GM23338 (cell line): ENCODE data around the gene NAA16. TPM values are rescaled to one million over a fixed set of nuclear protein-coding genes. Genes with fewer than 3 reads are reported as not detected.

Source experiments
- ATAC-seq: fragments of 200-7000 bp; cut with Tn5 transposase; 3 replicates; pipeline ENCODE4 v1.9.1; 2020
- DNase-seq: peaks from one replicate; pipeline ENCODE4 v3.0.0-alpha.2; 2015; ENCODE audit warnings: low spot score
- H2AFZ ChIP-seq: fragments of 200-600 bp; sonication (generic); 2 replicates; pipeline ENCODE4 v1.8.0; 2016; ENCODE audit warnings: antibody characterized with exemption, mild to moderate bottlenecking, moderate library complexity
- H3F3A ChIP-seq: fragments of 200-600 bp; sonication (generic); replicated peaks from 2 replicates; pipeline ENCODE4 v1.8.0; 2017; ENCODE audit warnings: antibody characterized with exemption, mixed run types, low read depth
- H3K27ac ChIP-seq: fragments of 200-600 bp; sonication (generic); 2 replicates; pipeline ENCODE4 v1.6.1; 2016; ENCODE audit warnings: low read depth
- H3K27me3 ChIP-seq: fragments of 200-600 bp; sonication (generic); 2 replicates; pipeline ENCODE4 v1.8.0; 2016; ENCODE audit warnings: mild to moderate bottlenecking, mixed run types, moderate library complexity; ENCODE audit not compliant: insufficient read depth
- H3K36me3 ChIP-seq: fragments of 200-600 bp; sonication (generic); 2 replicates; pipeline ENCODE4 v1.8.0; 2016; ENCODE audit warnings: mild to moderate bottlenecking; ENCODE audit not compliant: insufficient read depth
- H3K4me1 ChIP-seq: fragments of 200-600 bp; sonication (generic); 2 replicates; pipeline ENCODE4 v1.8.0; 2016; ENCODE audit warnings: mild to moderate bottlenecking, moderate library complexity; ENCODE audit not compliant: insufficient read depth
- H3K4me2 ChIP-seq: fragments of 200-600 bp; sonication (generic); 2 replicates; pipeline ENCODE4 v1.7.1; 2017; ENCODE audit warnings: mixed run types
- H3K4me3 ChIP-seq: fragments of 200-600 bp; sonication (generic); 2 replicates; pipeline ENCODE4 v1.6.1; 2016; ENCODE audit warnings: mixed run types
- H3K79me2 ChIP-seq: fragments of 200-600 bp; sonication (generic); replicated peaks from 2 replicates; pipeline ENCODE4 v1.8.0; 2017; ENCODE audit warnings: mild to moderate bottlenecking; ENCODE audit not compliant: insufficient read depth
- H3K9me2 ChIP-seq: fragments of 200-600 bp; sonication (generic); 2 replicates; pipeline ENCODE4 v1.8.0; 2017; ENCODE audit not compliant: insufficient read depth
- H4K20me1 ChIP-seq: fragments of 200-600 bp; sonication (generic); replicated peaks from 2 replicates; pipeline ENCODE4 v1.8.0; 2017; ENCODE audit warnings: mild to moderate bottlenecking; ENCODE audit not compliant: insufficient read depth
- H3K27ac Mint-ChIP-seq: 2 replicates; pipeline ENCODE4 v1.8.0; 2020; ENCODE audit warnings: inconsistent platforms, mild to moderate bottlenecking, moderate library complexity, mixed read lengths
- H3K27me3 Mint-ChIP-seq: 3 replicates; pipeline ENCODE4 v1.8.0; 2022; ENCODE audit warnings: low read depth, mild to moderate bottlenecking, moderate library complexity, mixed read lengths, inconsistent platforms; ENCODE audit not compliant: insufficient read depth, poor library complexity
- H3K36me3 Mint-ChIP-seq: 3 replicates; pipeline ENCODE4 v1.8.0; 2021; ENCODE audit warnings: low read depth, mild to moderate bottlenecking, inconsistent platforms, moderate library complexity, mixed read lengths
- H3K4me1 Mint-ChIP-seq: 3 replicates; pipeline ENCODE4 v1.8.0; 2020; ENCODE audit warnings: mild to moderate bottlenecking, inconsistent platforms, mixed read lengths
- H3K4me3 Mint-ChIP-seq: 3 replicates; pipeline ENCODE4 v1.8.0; 2021; ENCODE audit warnings: moderate library complexity, mild to moderate bottlenecking, inconsistent platforms, mixed read lengths
- H3K9me3 Mint-ChIP-seq: 3 replicates; pipeline ENCODE4 v1.8.0; 2020; ENCODE audit warnings: moderate library complexity, mild to moderate bottlenecking, inconsistent platforms, mixed read lengths
- CREB1 ChIP-seq: fragments of 250-450 bp; sonication (Bioruptor Pico); IDR thresholded peaks from 2 replicates; pipeline ENCODE4 v1.5.0; 2020; ENCODE audit warnings: low read depth, mild to moderate bottlenecking, moderate library complexity
- EZH2 ChIP-seq: fragments of 200-600 bp; sonication (generic); IDR thresholded peaks from one replicate; pipeline ENCODE4 v1.8.0; 2017; ENCODE audit warnings: antibody characterized with exemption, mild to moderate bottlenecking, low read depth; ENCODE audit not compliant: unreplicated experiment
- EZH2phosphoT487 ChIP-seq: fragments of 200-600 bp; sonication (generic); IDR thresholded peaks from one replicate; pipeline ENCODE4 v1.8.1; 2018; ENCODE audit warnings: antibody characterized with exemption; ENCODE audit not compliant: unreplicated experiment
- JUNB ChIP-seq: IDR thresholded peaks from one replicate; pipeline ENCODE4 v1.6.1; 2016; ENCODE audit warnings: antibody characterized with exemption; ENCODE audit not compliant: unreplicated experiment
- NANOG ChIP-seq: IDR thresholded peaks from 2 replicates; pipeline ENCODE4 v1.6.1; 2016; ENCODE audit warnings: antibody characterized with exemption, borderline replicate concordance
- POLR2AphosphoS5 ChIP-seq: IDR thresholded peaks from 2 replicates; pipeline ENCODE4 v1.6.1; 2016; ENCODE audit warnings: antibody characterized with exemption, low read depth
- STAT1 ChIP-seq: IDR thresholded peaks from one replicate; pipeline ENCODE4 v1.6.1; 2016; ENCODE audit warnings: antibody characterized with exemption; ENCODE audit not compliant: unreplicated experiment
- ZNF114 ChIP-seq: fragments of 250-450 bp; sonication (Bioruptor Pico); IDR thresholded peaks from 2 replicates; pipeline ENCODE4 v1.5.0; 2020; ENCODE audit warnings: mild to moderate bottlenecking, moderate library complexity
- ZNF331 ChIP-seq: fragments of 250-450 bp; sonication (Bioruptor Pico); IDR thresholded peaks from 2 replicates; pipeline ENCODE4 v1.5.0; 2020; ENCODE audit warnings: low read depth, mild to moderate bottlenecking, moderate library complexity
- polyA plus RNA-seq: library from polyadenylated mRNA; unstranded; fragments of >200 nt; fragmentation: Nextera tagmentation; extraction: Ambion mirVana; gene quantifications from 2 replicates; pipeline ENCODE4 v1.2.1, GENCODE V29; 2016
- total RNA-seq: library from RNA; depleted of rRNA; stranded (reverse); fragments of >200 nt; shearing (Covaris generic); gene quantifications from 2 replicates; pipeline ENCODE4 v1.2.3, GENCODE V29; 2014
- TF ChIP-seq, protein P1 (sequence below): fragments of 250-450 bp; sonication (Bioruptor Pico); IDR thresholded peaks from 2 replicates; pipeline ENCODE4 v1.5.0; 2020; ENCODE audit warnings: mild to moderate bottlenecking, moderate library complexity
- TF ChIP-seq, protein P2 (sequence below): IDR thresholded peaks from 2 replicates; pipeline ENCODE4 v1.6.1; 2016; ENCODE audit warnings: antibody characterized with exemption

The NAA16 gene
- total and polyA plus RNA-seq, 2 experiments from 2014 or later, result 42.3 to 51.7 TPM

DNA sequence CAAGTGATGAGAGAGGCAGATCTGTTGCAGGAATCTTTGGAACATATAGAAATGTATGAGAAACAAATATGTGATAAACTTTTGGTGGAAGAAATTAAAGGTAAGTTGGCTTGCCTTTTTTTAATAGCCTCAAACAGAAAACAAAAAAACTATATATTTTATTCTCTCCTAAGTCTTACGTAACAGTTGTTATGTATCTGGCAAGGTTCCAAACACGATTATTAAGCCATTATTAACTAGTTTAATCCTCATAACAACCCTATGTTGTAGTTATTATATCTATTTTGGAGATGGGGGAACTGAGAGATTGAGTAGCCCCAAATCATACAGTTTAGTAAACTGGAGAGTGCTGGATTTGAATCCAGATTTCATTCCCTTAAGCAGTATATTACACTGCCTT lies 14.7 kb downstream of the NAA16 start:
- Mint-ChIP-seq H3K27me3 (no peaks in the 10 kb centered on the region), H3K4me3 (no peak overlapping the region), H3K36me3 (peaks cover 54% of the 10 kb centered on the region), H3K27ac (no peak overlapping the region), H3K4me1 (no peaks in the 10 kb centered on the region), H3K9me3 (no peaks in the 10 kb centered on the region)
- no peak overlapping the region for H3K27ac ChIP-seq
- no peaks in the 10 kb centered on the region for H3K4me1 ChIP-seq
- no peak for TF ChIP-seq STAT1
- no peak for TF ChIP-seq EZH2
- TF ChIP-seq POLR2AphosphoS5, result no peak
- TF ChIP-seq ZNF114 (CRISPR knock-in tag), result no peak
- no peak for TF ChIP-seq NANOG
- TF ChIP-seq, protein P1, sequence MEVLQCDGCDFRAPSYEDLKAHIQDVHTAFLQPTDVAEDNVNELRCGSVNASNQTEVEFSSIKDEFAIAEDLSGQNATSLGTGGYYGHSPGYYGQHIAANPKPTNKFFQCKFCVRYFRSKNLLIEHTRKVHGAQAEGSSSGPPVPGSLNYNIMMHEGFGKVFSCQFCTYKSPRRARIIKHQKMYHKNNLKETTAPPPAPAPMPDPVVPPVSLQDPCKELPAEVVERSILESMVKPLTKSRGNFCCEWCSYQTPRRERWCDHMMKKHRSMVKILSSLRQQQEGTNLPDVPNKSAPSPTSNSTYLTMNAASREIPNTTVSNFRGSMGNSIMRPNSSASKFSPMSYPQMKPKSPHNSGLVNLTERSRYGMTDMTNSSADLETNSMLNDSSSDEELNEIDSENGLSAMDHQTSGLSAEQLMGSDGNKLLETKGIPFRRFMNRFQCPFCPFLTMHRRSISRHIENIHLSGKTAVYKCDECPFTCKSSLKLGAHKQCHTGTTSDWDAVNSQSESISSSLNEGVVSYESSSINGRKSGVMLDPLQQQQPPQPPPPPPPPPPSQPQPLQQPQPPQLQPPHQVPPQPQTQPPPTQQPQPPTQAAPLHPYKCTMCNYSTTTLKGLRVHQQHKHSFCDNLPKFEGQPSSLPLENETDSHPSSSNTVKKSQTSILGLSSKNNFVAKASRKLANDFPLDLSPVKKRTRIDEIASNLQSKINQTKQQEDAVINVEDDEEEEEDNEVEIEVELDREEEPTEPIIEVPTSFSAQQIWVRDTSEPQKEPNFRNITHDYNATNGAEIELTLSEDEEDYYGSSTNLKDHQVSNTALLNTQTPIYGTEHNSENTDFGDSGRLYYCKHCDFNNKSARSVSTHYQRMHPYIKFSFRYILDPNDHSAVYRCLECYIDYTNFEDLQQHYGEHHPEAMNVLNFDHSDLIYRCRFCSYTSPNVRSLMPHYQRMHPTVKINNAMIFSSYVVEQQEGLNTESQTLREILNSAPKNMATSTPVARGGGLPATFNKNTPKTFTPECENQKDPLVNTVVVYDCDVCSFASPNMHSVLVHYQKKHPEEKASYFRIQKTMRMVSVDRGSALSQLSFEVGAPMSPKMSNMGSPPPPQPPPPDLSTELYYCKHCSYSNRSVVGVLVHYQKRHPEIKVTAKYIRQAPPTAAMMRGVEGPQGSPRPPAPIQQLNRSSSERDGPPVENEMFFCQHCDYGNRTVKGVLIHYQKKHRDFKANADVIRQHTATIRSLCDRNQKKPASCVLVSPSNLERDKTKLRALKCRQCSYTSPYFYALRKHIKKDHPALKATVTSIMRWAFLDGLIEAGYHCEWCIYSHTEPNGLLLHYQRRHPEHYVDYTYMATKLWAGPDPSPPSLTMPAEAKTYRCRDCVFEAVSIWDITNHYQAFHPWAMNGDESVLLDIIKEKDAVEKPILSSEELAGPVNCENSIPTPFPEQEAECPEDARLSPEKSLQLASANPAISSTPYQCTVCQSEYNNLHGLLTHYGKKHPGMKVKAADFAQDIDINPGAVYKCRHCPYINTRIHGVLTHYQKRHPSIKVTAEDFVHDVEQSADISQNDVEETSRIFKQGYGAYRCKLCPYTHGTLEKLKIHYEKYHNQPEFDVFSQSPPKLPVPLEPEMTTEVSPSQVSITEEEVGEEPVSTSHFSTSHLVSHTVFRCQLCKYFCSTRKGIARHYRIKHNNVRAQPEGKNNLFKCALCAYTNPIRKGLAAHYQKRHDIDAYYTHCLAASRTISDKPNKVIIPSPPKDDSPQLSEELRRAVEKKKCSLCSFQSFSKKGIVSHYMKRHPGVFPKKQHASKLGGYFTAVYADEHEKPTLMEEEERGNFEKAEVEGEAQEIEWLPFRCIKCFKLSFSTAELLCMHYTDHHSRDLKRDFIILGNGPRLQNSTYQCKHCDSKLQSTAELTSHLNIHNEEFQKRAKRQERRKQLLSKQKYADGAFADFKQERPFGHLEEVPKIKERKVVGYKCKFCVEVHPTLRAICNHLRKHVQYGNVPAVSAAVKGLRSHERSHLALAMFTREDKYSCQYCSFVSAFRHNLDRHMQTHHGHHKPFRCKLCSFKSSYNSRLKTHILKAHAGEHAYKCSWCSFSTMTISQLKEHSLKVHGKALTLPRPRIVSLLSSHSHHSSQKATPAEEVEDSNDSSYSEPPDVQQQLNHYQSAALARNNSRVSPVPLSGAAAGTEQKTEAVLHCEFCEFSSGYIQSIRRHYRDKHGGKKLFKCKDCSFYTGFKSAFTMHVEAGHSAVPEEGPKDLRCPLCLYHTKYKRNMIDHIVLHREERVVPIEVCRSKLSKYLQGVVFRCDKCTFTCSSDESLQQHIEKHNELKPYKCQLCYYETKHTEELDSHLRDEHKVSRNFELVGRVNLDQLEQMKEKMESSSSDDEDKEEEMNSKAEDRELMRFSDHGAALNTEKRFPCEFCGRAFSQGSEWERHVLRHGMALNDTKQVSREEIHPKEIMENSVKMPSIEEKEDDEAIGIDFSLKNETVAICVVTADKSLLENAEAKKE (CRISPR knock-in tag), result no peak
- no peak for TF ChIP-seq EZH2phosphoT487
- no peak for TF ChIP-seq JUNB
- TF ChIP-seq CREB1 (CRISPR knock-in tag), result no peak
- TF ChIP-seq ZNF331 (CRISPR knock-in tag), result no peak
- TF ChIP-seq, protein P2, sequence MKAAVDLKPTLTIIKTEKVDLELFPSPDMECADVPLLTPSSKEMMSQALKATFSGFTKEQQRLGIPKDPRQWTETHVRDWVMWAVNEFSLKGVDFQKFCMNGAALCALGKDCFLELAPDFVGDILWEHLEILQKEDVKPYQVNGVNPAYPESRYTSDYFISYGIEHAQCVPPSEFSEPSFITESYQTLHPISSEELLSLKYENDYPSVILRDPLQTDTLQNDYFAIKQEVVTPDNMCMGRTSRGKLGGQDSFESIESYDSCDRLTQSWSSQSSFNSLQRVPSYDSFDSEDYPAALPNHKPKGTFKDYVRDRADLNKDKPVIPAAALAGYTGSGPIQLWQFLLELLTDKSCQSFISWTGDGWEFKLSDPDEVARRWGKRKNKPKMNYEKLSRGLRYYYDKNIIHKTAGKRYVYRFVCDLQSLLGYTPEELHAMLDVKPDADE, result no peak
- H4K20me1 ChIP-seq, result peaks cover 13% of the 10 kb centered on the region; the same call in 1 of the 2 replicates
- no peaks in the 10 kb centered on the region for H3K9me2 ChIP-seq
- peaks cover 36% of the 10 kb centered on the region for H3K36me3 ChIP-seq
- H3K4me3 ChIP-seq, result no peak overlapping the region
- no peak overlapping the region for H2AFZ ChIP-seq
- no peak overlapping the region for H3K4me2 ChIP-seq
- H3K79me2 ChIP-seq, result peaks cover 30% of the 10 kb centered on the region
- DNase-seq (no peak), ATAC-seq (no peak)
- H3K27me3 ChIP-seq, result no peaks in the 10 kb centered on the region
- no peaks in the 10 kb centered on the region for H3F3A ChIP-seq
